ENCODE data around the gene GIMAP1. TPM values are rescaled to one million over a fixed set of nuclear protein-coding genes. Genes with fewer than 3 reads are reported as not detected.

The GIMAP1 gene
- total RNA-seq, 6 experiments from 2014 or later = not detected

DNA sequence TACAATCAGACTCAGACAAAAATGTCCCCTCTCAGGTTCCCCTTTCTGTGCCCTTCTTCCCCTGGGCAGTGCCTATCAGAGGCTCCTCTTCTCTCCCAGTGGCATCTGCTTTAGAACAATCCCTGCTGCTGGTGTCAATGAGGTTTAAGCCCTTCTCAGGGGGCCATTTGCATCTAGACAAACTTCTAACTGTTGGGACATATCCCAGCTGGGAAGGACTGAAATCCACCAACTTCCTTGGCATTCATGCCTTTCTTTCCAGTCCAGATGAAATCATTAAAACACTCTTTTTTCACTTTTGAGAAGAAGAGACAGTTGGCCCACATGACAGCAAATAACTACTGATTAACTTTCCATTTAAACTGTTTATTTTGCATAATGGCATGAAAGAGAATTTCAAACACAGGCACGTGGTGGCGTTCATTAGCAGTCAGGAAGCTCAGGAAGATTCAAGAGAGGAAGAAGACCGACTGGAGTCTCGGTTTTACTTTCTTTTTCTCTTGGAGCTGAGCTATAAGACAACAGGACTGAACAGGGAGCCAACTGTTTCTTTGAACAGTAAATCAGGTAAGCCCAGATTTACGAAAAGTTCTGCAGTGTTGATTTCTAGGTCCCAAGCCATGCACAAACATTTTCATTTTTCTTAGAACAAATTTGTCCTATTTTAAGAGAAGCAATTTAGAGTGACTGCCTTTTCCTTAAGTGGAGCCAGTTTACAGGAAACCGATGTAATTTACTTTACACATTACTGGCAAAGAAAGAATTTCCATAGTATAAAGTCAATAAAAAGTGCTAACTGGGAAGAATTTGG is 31.0 kb upstream of the GIMAP1 start, which contains the start of gene GIMAP2:
Gene GIMAP2 (plus strand): TSS at position 488 of the 811 bp plus-strand sequence. CDS start 1,354 bp downstream, outside the sequence.
- peak within 1 kb of the TSS; percentile 74 for H3K4me3 Mint-ChIP-seq
- H3K9me3 Mint-ChIP-seq = peaks cover 39% of the 10 kb centered on the region
- no peaks in the 10 kb centered on the region; the same call in 1 of the 2 replicates for H3K27me3 Mint-ChIP-seq (ENCODE audit: insufficient read depth)
- no peak within 1 kb of the TSS for H3K27ac Mint-ChIP-seq
- no peaks in the 10 kb centered on the region; the same call in 1 of the 2 replicates for H3K4me1 Mint-ChIP-seq (ENCODE audit: low read depth)
- DNase-seq = no peak
- TF ChIP-seq, protein P1, sequence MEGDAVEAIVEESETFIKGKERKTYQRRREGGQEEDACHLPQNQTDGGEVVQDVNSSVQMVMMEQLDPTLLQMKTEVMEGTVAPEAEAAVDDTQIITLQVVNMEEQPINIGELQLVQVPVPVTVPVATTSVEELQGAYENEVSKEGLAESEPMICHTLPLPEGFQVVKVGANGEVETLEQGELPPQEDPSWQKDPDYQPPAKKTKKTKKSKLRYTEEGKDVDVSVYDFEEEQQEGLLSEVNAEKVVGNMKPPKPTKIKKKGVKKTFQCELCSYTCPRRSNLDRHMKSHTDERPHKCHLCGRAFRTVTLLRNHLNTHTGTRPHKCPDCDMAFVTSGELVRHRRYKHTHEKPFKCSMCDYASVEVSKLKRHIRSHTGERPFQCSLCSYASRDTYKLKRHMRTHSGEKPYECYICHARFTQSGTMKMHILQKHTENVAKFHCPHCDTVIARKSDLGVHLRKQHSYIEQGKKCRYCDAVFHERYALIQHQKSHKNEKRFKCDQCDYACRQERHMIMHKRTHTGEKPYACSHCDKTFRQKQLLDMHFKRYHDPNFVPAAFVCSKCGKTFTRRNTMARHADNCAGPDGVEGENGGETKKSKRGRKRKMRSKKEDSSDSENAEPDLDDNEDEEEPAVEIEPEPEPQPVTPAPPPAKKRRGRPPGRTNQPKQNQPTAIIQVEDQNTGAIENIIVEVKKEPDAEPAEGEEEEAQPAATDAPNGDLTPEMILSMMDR (IDR thresholded peaks at IDR 0.05) = no peak
- H3K36me3 Mint-ChIP-seq (ENCODE audit: low read depth) = no peaks in the 10 kb centered on the region

DNA sequence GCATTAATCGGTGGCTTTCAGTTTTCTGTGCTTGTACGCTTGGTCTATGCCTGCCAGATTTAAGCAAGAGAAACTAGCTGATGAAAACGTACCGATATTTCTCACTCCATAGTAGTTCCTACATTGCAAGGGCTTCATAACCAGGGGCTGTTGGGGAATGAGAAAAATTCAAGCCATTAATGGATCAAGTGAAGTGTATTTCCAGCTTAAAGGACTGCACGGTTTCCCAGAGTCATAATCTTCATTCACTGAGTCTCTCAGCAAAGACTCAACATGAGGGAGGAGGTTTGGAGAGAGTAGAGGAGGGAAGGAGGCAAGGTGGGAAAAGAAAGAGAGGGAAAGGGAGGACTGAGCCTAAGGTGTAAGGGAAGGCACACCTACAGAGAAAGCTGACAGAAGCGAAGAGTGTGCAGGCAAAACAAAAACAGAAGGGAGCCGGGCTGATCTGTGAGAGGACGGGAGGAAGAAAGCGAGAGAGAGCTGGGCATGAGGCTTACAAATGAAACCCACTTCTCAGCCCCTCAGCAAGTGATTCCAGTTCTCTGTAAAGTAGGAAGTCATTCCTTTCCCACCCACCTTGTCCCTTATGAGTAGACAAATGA is 30.3 kb upstream of the GIMAP1 start:
- Mint-ChIP-seq H3K36me3 (ENCODE audit: low read depth) (no peaks in the 10 kb centered on the region), H3K9me3 (peaks cover 45% of the 10 kb centered on the region), H3K27me3 (ENCODE audit: insufficient read depth) (no peaks in the 10 kb centered on the region; the same call in 1 of the 2 replicates), H3K4me3 (peak overlapping the region; percentile 74), H3K4me1 (ENCODE audit: low read depth) (no peaks in the 10 kb centered on the region; the same call in 1 of the 2 replicates), H3K27ac (no peak overlapping the region)
- TF ChIP-seq, protein P1 (IDR thresholded peaks at IDR 0.05) = no peak
- no peak for DNase-seq

DNA sequence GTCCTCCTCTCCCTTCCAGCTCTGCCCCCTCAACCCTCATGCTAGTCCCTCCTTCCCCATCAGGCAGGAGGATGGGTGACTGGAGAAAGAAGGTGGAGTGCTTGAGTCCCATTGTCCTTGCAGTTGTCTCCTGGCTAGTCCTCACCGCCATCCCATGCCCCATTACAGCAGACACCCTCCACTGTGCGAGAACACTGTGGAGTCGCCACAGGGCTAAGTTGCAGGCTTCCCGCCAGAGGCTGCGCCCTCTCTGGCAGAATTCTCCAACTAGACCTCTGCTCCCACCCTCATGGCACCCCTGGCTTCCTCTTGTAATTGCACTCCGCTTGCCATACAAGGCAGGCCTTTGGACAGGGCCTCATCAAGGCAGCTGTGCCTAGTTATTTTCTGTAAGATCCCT is 27.8 kb upstream of the GIMAP1 start:
- peaks cover 59% of the 10 kb centered on the region for H3K9me3 Mint-ChIP-seq
- no peaks in the 10 kb centered on the region; the same call in 1 of the 2 replicates for H3K27me3 Mint-ChIP-seq (ENCODE audit: insufficient read depth)
- no peak for DNase-seq
- H3K4me3 Mint-ChIP-seq = no peak overlapping the region
- no peaks in the 10 kb centered on the region; the same call in 1 of the 2 replicates for H3K4me1 Mint-ChIP-seq (ENCODE audit: low read depth)
- H3K27ac Mint-ChIP-seq = no peak overlapping the region
- H3K36me3 Mint-ChIP-seq (ENCODE audit: low read depth) = no peaks in the 10 kb centered on the region
- TF ChIP-seq, protein P1 (IDR thresholded peaks at IDR 0.05) = no peak

DNA sequence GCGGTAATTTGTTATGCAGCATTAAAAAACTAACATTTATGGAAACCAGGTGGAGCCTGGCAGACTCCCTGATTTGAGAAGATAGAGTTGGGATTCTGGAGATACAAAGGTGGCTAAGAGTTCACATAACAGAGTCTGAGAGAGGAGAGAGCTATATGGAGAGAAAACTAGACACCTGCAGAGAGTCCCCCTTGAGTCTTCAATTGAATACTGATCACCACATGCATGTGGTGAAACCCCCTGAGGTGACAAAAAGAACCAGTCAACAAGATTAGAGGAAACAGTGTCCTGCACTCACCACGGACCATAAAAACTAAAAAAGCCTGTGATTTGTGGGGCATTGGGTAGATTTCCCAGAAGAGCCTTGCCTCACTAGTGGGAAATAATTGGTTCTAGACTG is 20.8 kb upstream of the GIMAP1 start:
- no peak for DNase-seq
- no peaks in the 10 kb centered on the region for H3K4me1 Mint-ChIP-seq (ENCODE audit: low read depth)
- H3K9me3 Mint-ChIP-seq = peaks cover 79% of the 10 kb centered on the region
- no peaks in the 10 kb centered on the region for H3K36me3 Mint-ChIP-seq (ENCODE audit: low read depth)
- no peak overlapping the region for H3K27ac Mint-ChIP-seq
- TF ChIP-seq, protein P1 (IDR thresholded peaks at IDR 0.05) = no peak
- no peaks in the 10 kb centered on the region for H3K27me3 Mint-ChIP-seq (ENCODE audit: insufficient read depth)
- H3K4me3 Mint-ChIP-seq = no peak overlapping the region

DNA sequence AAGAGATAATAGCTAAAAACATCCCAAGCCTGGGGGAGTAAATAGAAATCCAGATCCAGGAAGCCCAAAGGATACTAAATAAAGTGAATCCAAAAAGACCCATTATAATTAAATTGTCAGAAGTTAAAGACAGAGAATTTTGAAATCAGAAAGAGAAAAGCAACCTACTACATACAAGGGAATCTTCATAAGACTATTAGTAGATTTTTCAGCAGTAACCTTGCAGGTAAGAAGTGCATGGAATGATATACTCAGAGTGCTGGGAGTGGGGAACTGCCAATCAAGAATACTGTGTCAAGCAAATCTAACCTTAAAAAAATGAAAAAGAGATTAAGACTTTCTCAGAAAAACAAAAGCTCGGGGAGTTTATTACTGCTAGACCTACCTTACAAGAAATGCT is 13.2 kb upstream of the GIMAP1 start:
- no peaks in the 10 kb centered on the region for H3K36me3 Mint-ChIP-seq (ENCODE audit: low read depth)
- no peak for DNase-seq
- no peak overlapping the region for H3K27ac Mint-ChIP-seq
- H3K4me1 Mint-ChIP-seq (ENCODE audit: low read depth) = no peaks in the 10 kb centered on the region
- H3K4me3 Mint-ChIP-seq = no peak overlapping the region
- TF ChIP-seq, protein P1 (IDR thresholded peaks at IDR 0.05) = no peak
- H3K27me3 Mint-ChIP-seq (ENCODE audit: insufficient read depth) = no peaks in the 10 kb centered on the region; the same call in 1 of the 2 replicates
- H3K9me3 Mint-ChIP-seq = peaks cover 76% of the 10 kb centered on the region
